Measurements from ENCODE around the gene SUN3. TPM values are rescaled to one million over a fixed set of nuclear protein-coding genes. Genes with fewer than 3 reads are reported as not detected.
"Not testable (repeated sequence)": the region's sequence is repeated elsewhere in the genome, so short reads cannot be mapped to it uniquely, and the experiment has no call there.

The SUN3 gene
- total RNA-seq, 2 donors from 2014 or later = not detected

DNA sequence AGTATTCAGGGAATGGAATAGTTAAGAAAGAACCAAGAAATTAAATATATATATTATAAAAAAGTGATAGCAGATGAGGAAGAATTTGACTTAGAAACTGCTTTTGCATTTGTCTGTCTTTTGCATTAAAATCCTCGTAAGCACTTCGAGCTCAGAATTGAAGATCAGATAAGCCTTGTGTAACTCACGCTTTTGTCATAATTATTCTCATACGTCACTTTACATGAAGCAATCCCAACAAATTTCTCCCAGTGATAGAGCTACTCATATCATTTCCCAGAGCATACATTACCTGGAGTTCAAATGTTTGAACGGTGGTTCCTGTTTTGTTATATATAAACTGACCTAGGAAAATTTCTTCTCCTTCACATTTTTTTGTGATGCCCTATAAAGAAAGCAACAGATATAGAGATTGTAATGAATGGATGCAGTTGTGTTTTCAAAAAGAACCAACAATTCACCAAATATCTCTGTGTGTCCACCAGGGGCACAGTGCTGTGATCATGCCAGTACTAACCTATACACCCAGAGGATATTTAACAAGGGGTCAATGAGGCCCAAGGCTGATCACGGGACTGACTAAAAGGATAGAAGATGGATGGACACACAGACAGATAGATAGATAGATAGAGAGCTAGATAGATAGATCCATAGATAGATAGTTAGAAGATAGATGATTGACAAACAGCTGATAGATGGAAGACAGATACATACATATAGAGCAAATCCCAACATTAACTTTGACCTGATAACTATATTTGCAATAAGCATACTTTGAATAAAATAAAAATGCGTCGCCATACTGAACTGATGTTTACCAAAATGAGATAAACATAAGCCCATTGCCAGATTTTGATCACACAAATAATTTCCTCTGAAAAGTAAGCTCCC is 40.2 kb downstream of the SUN3 start:
- ATAC-seq (no peak), DNase-seq (no peak)
- Mint-ChIP-seq H3K4me1 (peaks cover 21% of the 10 kb centered on the region), H3K27me3 (no peaks in the 10 kb centered on the region), H3K36me3 (ENCODE audit: low read depth) (no peaks in the 10 kb centered on the region), H3K27ac (no peak overlapping the region), H3K4me3 (no peak overlapping the region)
- H3K9me3 ChIP-seq (ENCODE audit: control insufficient read depth, low read length, poor library complexity, severe bottlenecking) = no peaks in the 10 kb centered on the region

DNA sequence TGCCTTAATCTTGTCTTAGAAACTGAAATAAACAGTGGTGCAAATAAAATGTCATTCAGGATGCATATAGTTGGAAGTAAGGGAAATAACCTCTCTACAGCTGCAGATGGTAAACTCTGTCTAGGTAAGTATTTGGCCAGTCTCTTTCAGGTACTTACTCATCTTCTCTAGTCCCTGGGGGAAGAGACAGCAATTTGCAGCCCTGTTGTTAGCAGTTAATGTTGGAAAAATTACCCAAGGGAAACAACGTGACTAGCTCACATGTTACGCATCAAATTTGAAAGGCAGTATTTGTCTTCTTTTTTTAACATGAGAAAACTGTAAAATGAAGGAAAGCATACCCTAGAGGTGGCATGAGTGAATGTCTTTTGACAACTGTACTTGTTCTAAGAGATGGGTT is 46.3 kb downstream of the SUN3 start:
- Mint-ChIP-seq H3K4me1 (peaks cover 17% of the 10 kb centered on the region), H3K27ac (no peak overlapping the region), H3K36me3 (ENCODE audit: low read depth) (peaks cover 5% of the 10 kb centered on the region), H3K27me3 (no peaks in the 10 kb centered on the region), H3K4me3 (no peak overlapping the region)
- DNase-seq (no peak), ATAC-seq (no peak)
- H3K9me3 ChIP-seq (ENCODE audit: control insufficient read depth, low read length, poor library complexity, severe bottlenecking) = no peaks in the 10 kb centered on the region

DNA sequence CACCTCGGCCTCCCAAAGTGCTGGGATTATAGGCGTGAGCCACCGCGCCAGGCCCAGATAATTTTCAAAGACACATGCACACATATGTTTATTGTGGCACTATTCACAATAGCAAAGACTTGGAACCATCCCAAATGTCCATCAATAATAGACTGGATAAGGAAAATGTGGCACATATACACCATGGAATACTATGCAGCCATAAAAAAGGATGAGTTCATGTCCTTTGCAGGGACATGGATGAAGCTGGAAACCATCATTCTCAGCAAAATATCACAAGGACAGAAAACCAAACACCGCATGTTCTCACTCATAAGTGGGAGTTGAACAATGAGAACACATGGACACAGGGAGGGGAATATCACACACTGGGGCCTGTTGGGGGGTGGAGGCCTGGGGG is 48.3 kb downstream of the SUN3 start:
- ATAC-seq; H3K27me3 Mint-ChIP-seq; DNase-seq; H3K9me3 ChIP-seq (ENCODE audit: control insufficient read depth, low read length, poor library complexity, severe bottlenecking); H3K4me3 Mint-ChIP-seq: not testable (repeated sequence)
- Mint-ChIP-seq H3K36me3 (ENCODE audit: low read depth) (peaks cover 10% of the 10 kb centered on the region), H3K27ac (peak overlapping the region; percentile 100), H3K4me1 (peaks cover 22% of the 10 kb centered on the region)

DNA sequence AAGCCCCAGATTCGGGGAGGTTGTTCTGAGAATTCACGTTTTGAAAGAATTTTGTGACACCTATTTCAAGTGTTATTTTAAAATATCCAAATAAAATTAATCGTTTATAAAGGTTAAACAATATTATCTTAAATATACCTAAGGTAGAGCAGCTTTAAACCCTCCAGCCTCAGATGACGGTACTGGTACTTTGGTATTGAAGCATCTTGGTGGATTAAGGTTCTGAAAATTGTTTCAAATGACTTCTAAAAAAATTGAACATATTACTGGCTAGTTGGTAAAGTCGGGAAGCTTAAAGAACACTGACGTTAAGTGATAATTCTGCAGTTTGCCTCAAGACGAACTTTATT is 49.1 kb downstream of the SUN3 start:
- H3K9me3 ChIP-seq (ENCODE audit: control insufficient read depth, low read length, poor library complexity, severe bottlenecking) = no peaks in the 10 kb centered on the region
- ATAC-seq (no peak), DNase-seq (no peak)
- Mint-ChIP-seq H3K4me1 (peaks cover 22% of the 10 kb centered on the region), H3K36me3 (ENCODE audit: low read depth) (peaks cover 10% of the 10 kb centered on the region), H3K4me3 (peak overlapping the region; percentile 100), H3K27ac (peak overlapping the region; percentile 100), H3K27me3 (no peaks in the 10 kb centered on the region)

DNA sequence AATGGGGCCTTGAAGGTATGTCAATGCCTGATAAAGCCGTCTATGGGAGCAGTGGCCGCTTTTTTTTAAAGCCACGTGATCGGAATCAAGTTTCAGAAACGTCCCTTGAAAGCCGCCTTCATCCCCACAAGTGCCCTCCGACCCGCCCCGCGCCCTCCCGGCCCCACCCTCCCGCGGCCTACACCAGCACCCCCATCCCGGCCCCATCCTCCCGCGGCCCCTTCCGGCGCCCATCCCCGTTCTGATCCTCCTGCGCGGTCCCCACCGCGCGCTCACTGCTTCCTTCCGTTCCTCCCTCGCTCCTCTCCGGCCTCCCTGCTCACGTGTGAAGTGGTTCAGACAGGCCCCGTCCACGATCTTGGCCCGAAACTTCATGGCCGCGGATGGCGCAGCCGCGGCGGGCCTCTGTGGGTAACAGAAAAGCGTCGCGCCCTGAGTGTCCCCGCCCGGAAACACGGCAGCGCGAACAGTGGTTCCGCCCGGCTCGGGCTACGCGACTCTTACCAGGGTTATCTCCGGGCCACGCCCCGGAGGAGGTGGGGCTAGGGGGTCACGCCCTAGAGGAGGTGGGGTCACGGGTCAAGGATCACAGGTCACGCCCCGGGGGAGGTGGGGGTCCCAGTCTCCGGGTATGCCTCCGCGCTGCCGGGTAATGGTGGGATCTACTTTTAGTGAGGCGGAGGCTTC is 49.6 kb downstream of the SUN3 start, which contains the start of gene HUS1:
TSS of gene HUS1 (minus strand) at position 471 of the 687 bp plus-strand sequence. CDS start at position 375, 96 bp downstream.
- peak; percentile 99 for ATAC-seq

DNA sequence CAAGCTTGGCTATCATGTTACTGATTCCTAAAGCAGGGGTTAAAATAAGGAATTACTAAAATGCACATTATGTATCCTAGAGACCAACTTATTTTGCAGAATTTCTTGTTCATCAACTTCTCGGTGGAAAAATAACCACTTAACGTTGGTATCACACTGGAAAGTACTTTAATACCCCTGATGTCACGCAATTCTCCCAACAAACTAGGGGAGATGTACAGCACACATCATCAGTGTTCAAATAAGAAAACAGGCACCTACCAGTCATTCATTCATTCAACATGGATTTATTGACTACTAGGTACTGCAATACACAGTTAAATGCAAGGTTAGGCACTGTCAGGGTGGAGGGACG is 50.1 kb downstream of the SUN3 start:
- Mint-ChIP-seq H3K27ac (peak overlapping the region; percentile 100), H3K27me3 (no peaks in the 10 kb centered on the region)
- H3K9me3 ChIP-seq (ENCODE audit: control insufficient read depth, low read length, poor library complexity, severe bottlenecking) = no peaks in the 10 kb centered on the region

More for the DNA sequence above, 49.6 kb downstream of the SUN3 start, which contains the start of gene HUS1:
- H3K4me1 Mint-ChIP-seq = peaks cover 24% of the 10 kb centered on the region
- peak within 1 kb of the TSS; percentile 100 for H3K4me3 Mint-ChIP-seq
- DNase-seq = peak; percentile 83 to 91 (median 90)
- H3K27me3 Mint-ChIP-seq = no peaks in the 10 kb centered on the region
- H3K27ac Mint-ChIP-seq = peak within 1 kb of the TSS; percentile 100
- peaks cover 12% of the 10 kb centered on the region for H3K36me3 Mint-ChIP-seq (ENCODE audit: low read depth)
- H3K9me3 ChIP-seq (ENCODE audit: control insufficient read depth, low read length, poor library complexity, severe bottlenecking) = no peaks in the 10 kb centered on the region

DNA sequence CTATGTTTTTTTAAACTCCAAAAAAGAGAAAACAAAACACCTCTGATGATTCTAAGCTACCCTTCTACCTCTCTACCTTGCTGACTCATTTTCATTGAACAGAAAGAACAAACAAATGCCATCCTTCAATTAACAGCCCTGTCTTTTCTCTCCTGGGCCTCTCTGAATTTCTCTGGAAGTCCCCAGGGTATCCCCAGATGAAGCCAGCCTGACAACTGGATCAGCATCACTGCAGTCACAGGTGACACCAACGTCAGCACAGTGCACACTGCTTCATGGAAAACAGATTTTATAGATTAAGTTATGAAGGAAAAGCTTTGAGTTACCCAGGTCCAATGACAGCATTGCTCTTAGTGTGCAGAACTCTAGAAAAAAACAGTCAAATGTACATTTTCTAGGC is 55.2 kb downstream of the SUN3 start:
- peak; percentile 46 for ATAC-seq
- no peak for DNase-seq
- Mint-ChIP-seq H3K27ac (peak overlapping the region; percentile 88), H3K27me3 (no peaks in the 10 kb centered on the region), H3K4me3 (peak overlapping the region; percentile 19), H3K36me3 (ENCODE audit: low read depth) (peaks cover 13% of the 10 kb centered on the region), H3K4me1 (peaks cover 45% of the 10 kb centered on the region)
- no peaks in the 10 kb centered on the region for H3K9me3 ChIP-seq (ENCODE audit: control insufficient read depth, low read length, poor library complexity, severe bottlenecking)

More for the DNA sequence above, 50.1 kb downstream of the SUN3 start:
- H3K4me3 Mint-ChIP-seq = peak overlapping the region; percentile 100
- H3K36me3 Mint-ChIP-seq (ENCODE audit: low read depth) = peaks cover 14% of the 10 kb centered on the region
- peaks cover 27% of the 10 kb centered on the region for H3K4me1 Mint-ChIP-seq
- ATAC-seq = no peak
- DNase-seq = no peak

DNA sequence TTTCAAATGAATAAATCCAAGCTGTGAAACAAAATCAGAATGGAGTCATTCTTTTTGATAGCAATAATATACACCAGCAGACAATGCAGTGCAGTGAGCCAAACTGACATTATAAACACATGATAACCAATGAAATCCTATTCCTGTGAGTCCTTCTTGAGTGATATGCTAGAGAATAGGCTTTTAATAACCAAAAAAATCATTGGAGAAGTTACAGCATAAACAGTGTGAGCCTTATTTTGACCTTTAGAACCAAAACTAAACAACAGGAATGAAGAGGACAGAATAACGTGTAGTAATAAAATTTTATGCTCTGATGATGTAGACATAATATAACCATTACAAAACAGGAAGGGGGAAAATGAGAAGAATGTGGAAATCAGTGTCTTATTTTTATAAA is 58.1 kb downstream of the SUN3 start:
- H3K4me1 Mint-ChIP-seq = peaks cover 42% of the 10 kb centered on the region
- peak overlapping the region; percentile 84 for H3K27ac Mint-ChIP-seq
- DNase-seq (no peak), ATAC-seq (no peak)
- H3K9me3 ChIP-seq (ENCODE audit: control insufficient read depth, low read length, poor library complexity, severe bottlenecking) = no peaks in the 10 kb centered on the region
- no peak overlapping the region for H3K4me3 Mint-ChIP-seq
- no peaks in the 10 kb centered on the region for H3K27me3 Mint-ChIP-seq
- H3K36me3 Mint-ChIP-seq (ENCODE audit: low read depth) = peaks cover 17% of the 10 kb centered on the region

DNA sequence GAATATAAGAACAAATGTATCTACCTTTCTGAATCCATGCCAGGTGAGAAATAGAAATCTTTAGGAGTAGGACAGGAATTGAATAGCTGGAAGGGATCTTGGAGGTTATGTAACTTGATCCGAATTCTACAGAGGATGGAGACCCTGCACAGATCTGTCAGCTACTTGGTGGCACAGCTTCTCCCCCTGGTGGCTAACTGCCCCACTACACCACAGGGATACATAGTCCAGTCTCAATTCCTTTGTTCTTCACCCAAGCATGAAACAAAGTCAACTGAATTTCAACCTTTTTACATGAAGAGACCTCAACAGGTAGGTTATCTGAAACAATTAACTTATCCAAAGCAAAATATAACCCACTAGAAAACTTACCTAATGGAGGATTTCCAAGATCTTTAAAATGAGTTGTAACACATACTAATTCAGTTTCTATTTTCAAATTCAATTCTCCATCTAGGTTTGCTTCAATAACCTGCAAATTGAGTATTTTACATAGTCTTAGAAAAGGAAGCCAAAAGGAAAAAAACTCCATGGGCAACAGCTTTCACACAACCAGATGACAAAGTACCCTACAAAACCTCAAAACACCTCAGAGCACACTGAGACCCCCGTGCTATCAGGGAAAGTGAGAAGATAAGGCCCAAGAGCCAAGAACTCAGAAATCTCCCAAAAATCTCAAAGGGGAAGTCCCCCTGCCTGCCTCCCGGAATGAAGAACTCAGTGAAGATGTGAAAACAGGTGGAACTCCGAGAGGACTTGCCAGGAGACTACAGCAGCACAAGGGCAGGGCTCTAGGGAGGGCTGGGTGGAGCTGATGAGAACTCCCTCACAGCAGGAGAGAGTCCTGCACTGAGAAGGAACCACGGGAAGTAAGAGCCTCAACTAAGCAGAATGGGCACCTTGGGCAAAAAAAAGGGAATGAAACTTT is 59.8 kb downstream of the SUN3 start:
- Mint-ChIP-seq H3K27me3 (no peaks in the 10 kb centered on the region), H3K36me3 (ENCODE audit: low read depth) (peaks cover 21% of the 10 kb centered on the region), H3K27ac (peak overlapping the region; percentile 84), H3K4me1 (peaks cover 42% of the 10 kb centered on the region), H3K4me3 (no peak overlapping the region)
- ATAC-seq (peak; percentile 78), DNase-seq (peak in 1 of 3 donors; percentile 21)
- H3K9me3 ChIP-seq (ENCODE audit: control insufficient read depth, low read length, poor library complexity, severe bottlenecking) = no peaks in the 10 kb centered on the region

DNA sequence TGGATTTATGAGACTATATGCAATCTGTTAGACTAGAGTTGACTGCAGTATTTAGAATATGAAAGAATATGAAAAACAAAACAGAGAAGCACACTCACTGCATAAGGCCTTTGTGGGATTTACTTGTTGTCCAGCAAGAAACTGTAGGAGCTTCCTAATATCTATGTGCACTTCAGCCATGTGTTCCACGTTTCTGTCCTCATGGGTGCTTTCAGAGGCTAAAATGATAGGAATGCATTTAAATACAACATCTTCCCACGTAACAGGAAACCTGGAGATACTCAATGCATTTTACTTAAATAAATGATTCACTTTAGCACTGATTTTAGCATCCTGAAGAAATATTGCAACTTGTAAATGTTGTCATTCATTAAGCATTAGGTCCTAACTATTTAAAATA is 61.2 kb downstream of the SUN3 start:
- ATAC-seq (no peak), DNase-seq (no peak)
- Mint-ChIP-seq H3K36me3 (ENCODE audit: low read depth) (peaks cover 21% of the 10 kb centered on the region), H3K27me3 (no peaks in the 10 kb centered on the region), H3K27ac (no peak overlapping the region), H3K4me3 (no peak overlapping the region), H3K4me1 (peaks cover 34% of the 10 kb centered on the region)
- no peaks in the 10 kb centered on the region for H3K9me3 ChIP-seq (ENCODE audit: control insufficient read depth, low read length, poor library complexity, severe bottlenecking)

DNA sequence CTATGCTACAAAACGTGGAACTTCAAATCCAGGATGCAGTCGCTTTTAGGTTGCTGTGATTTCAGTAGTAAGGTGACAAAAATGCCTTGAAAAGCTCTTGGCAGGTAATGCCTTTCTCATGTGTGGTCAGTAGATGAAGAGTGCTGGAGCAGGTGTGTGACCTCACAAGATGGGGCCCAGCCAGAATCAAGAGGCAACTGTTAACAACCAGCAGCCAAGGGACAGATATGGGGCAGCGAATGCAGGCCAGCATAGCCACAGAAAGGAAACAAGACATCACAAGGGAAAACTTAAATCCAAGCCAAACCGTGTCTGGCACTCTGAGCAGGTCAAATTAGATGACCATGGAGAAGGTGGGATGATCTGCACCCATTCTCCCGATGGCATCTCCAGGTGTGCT is 61.8 kb downstream of the SUN3 start:
- Mint-ChIP-seq H3K4me1 (peaks cover 32% of the 10 kb centered on the region), H3K27me3 (no peaks in the 10 kb centered on the region), H3K4me3 (no peak overlapping the region), H3K36me3 (ENCODE audit: low read depth) (peaks cover 23% of the 10 kb centered on the region), H3K27ac (peak overlapping the region; percentile 80)
- H3K9me3 ChIP-seq (ENCODE audit: control insufficient read depth, low read length, poor library complexity, severe bottlenecking) = no peaks in the 10 kb centered on the region
- DNase-seq = no peak
- no peak for ATAC-seq

DNA sequence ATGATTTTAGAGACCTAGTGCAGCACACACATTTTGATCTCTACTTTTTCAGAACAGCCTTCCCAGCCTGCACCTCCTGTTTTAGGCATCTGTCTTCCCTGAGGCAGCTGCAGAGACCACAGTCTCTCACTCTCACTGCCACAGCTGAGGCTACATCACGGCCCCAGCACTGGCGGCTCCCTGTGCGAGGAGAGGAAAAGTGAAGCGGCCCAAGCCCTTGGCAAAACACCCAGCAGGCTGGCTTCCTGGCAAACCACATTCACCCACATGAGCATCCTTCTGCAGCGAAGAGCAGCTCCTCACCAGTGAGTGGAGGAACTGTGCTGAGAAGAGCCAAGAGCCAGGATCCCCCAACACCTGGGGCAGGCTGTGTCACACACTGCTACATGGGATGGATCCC is 63.5 kb downstream of the SUN3 start:
- peaks cover 27% of the 10 kb centered on the region for H3K36me3 Mint-ChIP-seq (ENCODE audit: low read depth)
- ATAC-seq (no peak), DNase-seq (no peak)
- peaks cover 28% of the 10 kb centered on the region for H3K4me1 Mint-ChIP-seq
- H3K4me3 Mint-ChIP-seq = no peak overlapping the region
- H3K9me3 ChIP-seq (ENCODE audit: control insufficient read depth, low read length, poor library complexity, severe bottlenecking) = no peaks in the 10 kb centered on the region
- no peak overlapping the region for H3K27ac Mint-ChIP-seq
- H3K27me3 Mint-ChIP-seq = no peaks in the 10 kb centered on the region

DNA sequence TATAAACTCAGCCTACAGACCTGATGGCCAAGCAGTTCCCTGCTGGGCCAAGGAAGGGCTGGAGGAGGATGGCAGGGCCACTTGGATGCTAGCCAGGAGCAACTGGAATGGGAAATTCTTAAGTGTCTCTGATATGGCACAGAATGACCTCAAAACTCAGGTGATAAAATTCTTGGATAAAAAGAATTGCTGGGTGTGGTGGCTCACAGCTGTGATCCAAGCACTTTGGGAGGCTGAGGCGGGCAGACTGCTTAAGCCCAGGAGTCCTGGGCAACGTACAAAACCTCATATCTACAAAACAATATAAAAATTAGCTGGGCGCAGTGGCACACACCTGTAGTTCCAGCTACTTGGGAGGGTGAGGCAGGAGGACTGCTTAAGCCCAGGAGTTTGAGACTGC is 66.6 kb downstream of the SUN3 start:
- Mint-ChIP-seq H3K27me3 (no peaks in the 10 kb centered on the region), H3K36me3 (ENCODE audit: low read depth) (peaks cover 26% of the 10 kb centered on the region), H3K4me3 (no peak overlapping the region), H3K4me1 (peaks cover 18% of the 10 kb centered on the region), H3K27ac (no peak overlapping the region)
- no peak for DNase-seq
- ATAC-seq = no peak
- H3K9me3 ChIP-seq (ENCODE audit: control insufficient read depth, low read length, poor library complexity, severe bottlenecking) = no peaks in the 10 kb centered on the region

All from T-helper 17 cell (primary cell).